HG03442 (cell line): ENCODE measurements around the gene ZNF281.
"Not testable (repeated sequence)": the region's sequence is repeated elsewhere in the genome, so short reads cannot be mapped to it uniquely, and the experiment has no call there.

Source experiments
- ATAC-seq: cut with Tn5 transposase; IDR thresholded peaks from one replicate; pipeline ENCODE4 v1.9.1; 2021; ENCODE audit warnings: mild to moderate bottlenecking, moderate library complexity; ENCODE audit not compliant: unreplicated experiment

Gene ZNF281

GRCh38 chr1:200366577-200367253 is 43.1 kb downstream of the ZNF281 start:
- ATAC-seq, result no peak

- ATAC-seq, result no peak
These were observed 43.9 kb downstream of the ZNF281 start for GRCh38 chr1:200365897-200366426.

- ATAC-seq, result no peak
These were observed 45.0 kb downstream of the ZNF281 start for GRCh38 chr1:200364831-200365230.

GRCh38 chr1:200364091-200364759 is 45.6 kb downstream of the ZNF281 start:
- ATAC-seq, result no peak

- no peak for ATAC-seq
These were observed 46.4 kb downstream of the ZNF281 start for GRCh38 chr1:200363264-200363933.

GRCh38 chr1:200362421-200362820 is 47.4 kb downstream of the ZNF281 start:
- no peak for ATAC-seq

GRCh38 chr1:200359610-200360163 is 50.1 kb downstream of the ZNF281 start:
- ATAC-seq, result no peak

- ATAC-seq, result not testable (repeated sequence)
These were observed 51.9 kb downstream of the ZNF281 start for GRCh38 chr1:200357925-200358324.

- ATAC-seq, result no peak
These were observed 54.0 kb downstream of the ZNF281 start for GRCh38 chr1:200355801-200356200.
